H9 (cell line): Measurements from ENCODE around the gene NTF4. TPM values are rescaled to one million over a fixed set of nuclear protein-coding genes. Genes with fewer than 3 reads are reported as not detected.
"Not testable (repeated sequence)": the region's sequence is repeated elsewhere in the genome, so short reads cannot be mapped to it uniquely, and the experiment has no call there.

Source experiments
- DNase-seq: peaks from one replicate; pipeline ENCODE4 v3.0.0-alpha.2; 2017
- H2AFZ ChIP-seq: one replicate; pipeline ENCODE4 v1.6.1; 2013; ENCODE audit warnings: mild to moderate bottlenecking, low read length, control low read depth, moderate library complexity
- H2AK5ac ChIP-seq: 2 replicates; pipeline ENCODE4 v1.6.1; 2013; ENCODE audit warnings: low read length, control low read depth, mixed read lengths; ENCODE audit not compliant: insufficient read length
- H2BK120ac ChIP-seq: one replicate; pipeline ENCODE4 v1.6.1; 2013; ENCODE audit warnings: low read depth, mild to moderate bottlenecking, low read length, control low read depth, inconsistent platforms; ENCODE audit not compliant: poor library complexity, severe bottlenecking
- H2BK12ac ChIP-seq: 2 replicates; pipeline ENCODE4 v1.6.1; 2013; ENCODE audit warnings: low read length, control low read depth, mixed read lengths, low read depth; ENCODE audit not compliant: insufficient read length
- H2BK15ac ChIP-seq: 2 replicates; pipeline ENCODE4 v1.6.1; 2013; ENCODE audit warnings: low read depth, low read length, control low read depth
- H2BK20ac ChIP-seq: one replicate; pipeline ENCODE4 v1.6.1; 2013; ENCODE audit warnings: low read depth, mild to moderate bottlenecking, low read length, control low read depth, inconsistent platforms; ENCODE audit not compliant: poor library complexity, severe bottlenecking
- H2BK5ac ChIP-seq: 2 replicates; pipeline ENCODE4 v1.6.1; 2013; ENCODE audit warnings: low read length, control low read depth, mixed read lengths; ENCODE audit not compliant: insufficient read length
- H3K14ac ChIP-seq: 2 replicates; pipeline ENCODE4 v1.6.1; 2013; ENCODE audit warnings: low read length, control low read depth; ENCODE audit not compliant: insufficient read depth
- H3K18ac ChIP-seq: 2 replicates; pipeline ENCODE4 v1.6.1; 2013; ENCODE audit warnings: low read depth, mild to moderate bottlenecking, mixed read lengths, low read length, control low read depth; ENCODE audit not compliant: insufficient read length
- H3K23ac ChIP-seq: 2 replicates; pipeline ENCODE4 v1.6.1; 2013; ENCODE audit warnings: low read length, control low read depth, mixed read lengths, low read depth; ENCODE audit not compliant: insufficient read length
- H3K23me2 ChIP-seq: 2 replicates; pipeline ENCODE4 v1.6.1; 2013; ENCODE audit warnings: low read depth, mild to moderate bottlenecking, mixed read lengths, low read length, control low read depth; ENCODE audit not compliant: insufficient read length, poor library complexity, severe bottlenecking
- H3K27ac ChIP-seq: 2 replicates; pipeline ENCODE4 v1.5.1; 2013; ENCODE audit warnings: low read length, control low read depth, mixed read lengths, low read depth; ENCODE audit not compliant: insufficient read length
- H3K27me3 ChIP-seq: 2 replicates; pipeline ENCODE4 v1.6.1; 2013; ENCODE audit warnings: low read length, control low read depth, inconsistent platforms; ENCODE audit not compliant: insufficient read depth
- H3K4ac ChIP-seq: 2 replicates; pipeline ENCODE4 v1.6.1; 2013; ENCODE audit warnings: low read depth, mild to moderate bottlenecking, control low read depth, inconsistent platforms, low read length, moderate library complexity
- H3K4me1 ChIP-seq: 2 replicates; pipeline ENCODE4 v1.6.1; 2013; ENCODE audit warnings: low read length, control low read depth, inconsistent platforms; ENCODE audit not compliant: insufficient read depth
- H3K4me2 ChIP-seq: 2 replicates; pipeline ENCODE4 v1.6.1; 2013; ENCODE audit warnings: low read length, control low read depth, mixed read lengths; ENCODE audit not compliant: insufficient read length, insufficient read depth
- H3K56ac ChIP-seq: 2 replicates; pipeline ENCODE4 v1.6.1; 2013; ENCODE audit warnings: low read depth, mild to moderate bottlenecking, mixed read lengths, low read length, control low read depth; ENCODE audit not compliant: insufficient read length
- H3K79me1 ChIP-seq: 2 replicates; pipeline ENCODE4 v1.6.1; 2013; ENCODE audit warnings: low read depth, mild to moderate bottlenecking, moderate library complexity, low read length, control low read depth, inconsistent platforms; ENCODE audit not compliant: insufficient read depth, poor library complexity, severe bottlenecking
- H3K79me2 ChIP-seq: 2 replicates; pipeline ENCODE4 v1.6.1; 2013; ENCODE audit warnings: low read length, control low read depth, inconsistent platforms; ENCODE audit not compliant: insufficient read depth
- H3K9ac ChIP-seq: 2 replicates; pipeline ENCODE4 v1.6.1; 2013; ENCODE audit warnings: low read length, control low read depth, mixed read lengths; ENCODE audit not compliant: insufficient read length; ENCODE audit errors: extremely low read depth
- H3K9me3 ChIP-seq: one replicate; pipeline ENCODE4 v1.6.1; 2013; ENCODE audit warnings: low read depth, low read length, inconsistent platforms; ENCODE audit not compliant: control insufficient read depth
- H3T11ph ChIP-seq: one replicate; pipeline ENCODE4 v1.6.1; 2013; ENCODE audit warnings: mild to moderate bottlenecking, low read length, control low read depth, inconsistent platforms
- H4K20me1 ChIP-seq: one replicate; pipeline ENCODE4 v1.6.1; 2013; ENCODE audit not compliant: control insufficient read depth, insufficient read length, insufficient read depth
- H4K5ac ChIP-seq: 2 replicates; pipeline ENCODE4 v1.6.1; 2013; ENCODE audit warnings: low read depth, mild to moderate bottlenecking, mixed read lengths, low read length, control low read depth; ENCODE audit not compliant: insufficient read length
- H4K8ac ChIP-seq: replicated peaks from 2 replicates; pipeline ENCODE4 v1.6.1; 2013; ENCODE audit warnings: low read length, control low read depth, mixed read lengths, low read depth; ENCODE audit not compliant: insufficient read length
- H4K91ac ChIP-seq: 2 replicates; pipeline ENCODE4 v1.6.1; 2013; ENCODE audit warnings: low read depth, mild to moderate bottlenecking, moderate library complexity, mixed read lengths, low read length, control low read depth; ENCODE audit not compliant: insufficient read length
- H3K27ac Mint-ChIP-seq, 3 experiments: 2 replicates in 2 of 3; 3 replicates in 1 of 3; pipeline ENCODE4 v1.8.0; 2020 to 2021; ENCODE audit warnings: mixed read lengths in 3 of 3, mild to moderate bottlenecking in 1 of 3, moderate library complexity in 1 of 3
- H3K27me3 Mint-ChIP-seq: 2 replicates; pipeline ENCODE4 v1.8.0; 2021; ENCODE audit warnings: low read depth, mild to moderate bottlenecking, moderate library complexity, mixed read lengths
- H3K36me3 Mint-ChIP-seq, 3 experiments: 2 replicates in 2 of 3; 3 replicates in 1 of 3; pipeline ENCODE4 v1.8.0; 2020 to 2021; ENCODE audit warnings: low read depth in 3 of 3, mixed read lengths in 3 of 3; ENCODE audit not compliant: insufficient read depth in 1 of 3
- H3K4me1 Mint-ChIP-seq, 2 experiments: 2 replicates each; pipeline ENCODE4 v1.8.0; 2020; ENCODE audit warnings: mixed read lengths in 2 of 2
- H3K4me3 Mint-ChIP-seq, 2 experiments: 2 replicates in 1 of 2; 3 replicates in 1 of 2; pipeline ENCODE4 v1.8.0; 2020 to 2021; ENCODE audit warnings: mild to moderate bottlenecking in 2 of 2, mixed read lengths in 2 of 2, moderate library complexity in 1 of 2
- H3K9me3 Mint-ChIP-seq, 2 experiments: 2 replicates in 1 of 2; 3 replicates in 1 of 2; pipeline ENCODE4 v1.8.0; 2020; ENCODE audit warnings: mild to moderate bottlenecking in 2 of 2, mixed read lengths in 2 of 2, moderate library complexity in 1 of 2
- CTCF ChIP-seq: fragments of 200-600 bp; sonication (generic); conservative IDR thresholded peaks from 3 replicates; pipeline ENCODE4 v1.8.0; 2021; ENCODE audit warnings: antibody characterized with exemption, mild to moderate bottlenecking
- WGBS: extraction: QIAGEN DNeasy Blood & Tissue Kit; methylation state at CpG from one replicate; pipeline ENCODE4 v1.1.7; 2013; ENCODE audit warnings: missing lambda C conversion rate, low lambda C conversion rate, mixed read lengths; ENCODE audit not compliant: insufficient read length; ENCODE audit errors: extremely low coverage; 5-methylcytosine and 5-hydroxymethylcytosine counted together
- total RNA-seq: library from RNA; stranded (reverse); gene quantifications from 2 replicates; pipeline ENCODE4 v1.2.1, GENCODE V29; 2021

Gene NTF4
- total RNA-seq, 1 experiment from 2014 or later, result 2.1 TPM

- peaks cover 26% of the 10 kb centered on the region for H3K27me3 ChIP-seq
- not testable (repeated sequence) for H4K91ac ChIP-seq, H3K23ac ChIP-seq, H3K27ac Mint-ChIP-seq, H2BK12ac ChIP-seq, H4K5ac ChIP-seq, H4K8ac ChIP-seq, H2AK5ac ChIP-seq, H2BK20ac ChIP-seq, H2BK15ac ChIP-seq, H4K20me1 ChIP-seq, H3K27ac ChIP-seq, H2BK120ac ChIP-seq, H3K4ac ChIP-seq, H3K4me2 ChIP-seq, H2AFZ ChIP-seq, H3K9me3 Mint-ChIP-seq, H3K56ac ChIP-seq, H3K79me2 ChIP-seq, H3K79me1 ChIP-seq, H3T11ph ChIP-seq, H3K9me3 ChIP-seq, H3K18ac ChIP-seq, H3K4me1 ChIP-seq, H3K9ac ChIP-seq, H3K23me2 ChIP-seq, H3K4me3 Mint-ChIP-seq, H3K36me3 Mint-ChIP-seq, H2BK5ac ChIP-seq, H3K14ac ChIP-seq
- H3K4me1 Mint-ChIP-seq, result peaks cover 4 to 20% of the 10 kb centered on the region in 2 experiments; a peak in 3 of 4 replicates
- TF ChIP-seq CTCF, result peak; percentile 75
- no CpG with 5 or more reads among the region's 9 CpGs for WGBS
- DNase-seq, result peak; percentile 57
- H3K27me3 Mint-ChIP-seq, result peaks cover 68% of the 10 kb centered on the region
Measured at GRCh38 chr19:49074869-49075268, 10.3 kb upstream of the NTF4 start.
